Skeletal muscle satellite cell (primary cell): ENCODE results near the gene DCDC1.

Experiments
- H3K27me3 ChIP-seq: 2 replicates; pipeline ENCODE4 v1.7.0; 2013; ENCODE audit warnings: low read length; ENCODE audit not compliant: control insufficient read depth, insufficient read depth
- H3K36me3 ChIP-seq: 2 replicates; pipeline ENCODE4 v1.7.0; 2013; ENCODE audit warnings: mild to moderate bottlenecking, control low read depth, low read length; ENCODE audit not compliant: insufficient read depth
- H3K4me1 ChIP-seq: 2 replicates; pipeline ENCODE4 v1.7.0; 2013; ENCODE audit warnings: low read length; ENCODE audit not compliant: control insufficient read depth, insufficient read depth
- H3K4me2 ChIP-seq: 2 replicates; pipeline ENCODE4 v1.7.0; 2013; ENCODE audit warnings: mild to moderate bottlenecking, low read length
- H3K4me3 ChIP-seq: 2 replicates; pipeline ENCODE4 v1.7.0; 2013; ENCODE audit warnings: low read length
- H3K9ac ChIP-seq: 2 replicates; pipeline ENCODE4 v1.7.0; 2013; ENCODE audit warnings: mild to moderate bottlenecking, low read depth, low read length, moderate library complexity
- H3K9me3 ChIP-seq: replicated peaks from 2 replicates; pipeline ENCODE4 v1.7.0; 2013; ENCODE audit warnings: mild to moderate bottlenecking, control low read depth, low read length

DCDC1 gene

DNA sequence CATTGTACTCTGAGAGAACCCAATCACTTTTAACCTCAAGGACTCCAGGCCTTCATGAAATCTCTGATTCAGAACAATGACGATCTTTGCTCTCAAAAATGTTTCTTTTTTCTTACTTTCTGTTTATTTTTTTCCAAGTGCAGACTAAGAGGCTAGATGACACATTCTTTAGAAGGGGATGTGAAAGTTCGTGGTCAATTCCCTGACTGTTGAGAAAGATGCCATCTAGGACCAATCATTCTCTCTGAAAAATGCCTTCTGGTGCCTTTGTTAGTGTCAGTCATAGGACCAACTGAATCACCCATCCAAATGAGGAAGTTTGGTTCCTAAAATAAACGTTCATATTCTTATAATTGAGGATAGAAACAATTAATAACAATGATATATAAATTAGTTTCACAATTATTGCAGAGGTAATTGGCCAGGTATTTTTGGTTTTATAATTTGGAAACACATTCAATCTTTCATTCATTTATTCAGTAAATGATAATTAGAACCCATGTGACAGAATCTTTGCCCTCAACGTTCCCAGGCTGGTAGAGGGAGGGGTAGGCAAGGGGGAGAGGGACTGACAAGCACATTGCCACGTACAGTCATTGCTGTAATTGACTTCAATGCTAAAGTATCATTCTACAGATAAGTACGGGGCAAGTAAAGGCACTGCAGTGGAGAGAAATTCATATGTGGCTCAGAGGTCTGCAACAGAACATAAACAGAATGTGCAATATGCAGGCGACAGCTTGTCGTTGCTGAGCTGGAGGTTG, 450.0 kb downstream of the DCDC1 start:
- no peaks in the 10 kb centered on the region for H3K4me1 ChIP-seq
- no peaks in the 10 kb centered on the region for H3K27me3 ChIP-seq
- no peaks in the 10 kb centered on the region for H3K9me3 ChIP-seq
- no peaks in the 10 kb centered on the region for H3K36me3 ChIP-seq
- H3K4me2 ChIP-seq = no peak overlapping the region
- no peak overlapping the region for H3K9ac ChIP-seq
- H3K4me3 ChIP-seq = no peak overlapping the region

DNA sequence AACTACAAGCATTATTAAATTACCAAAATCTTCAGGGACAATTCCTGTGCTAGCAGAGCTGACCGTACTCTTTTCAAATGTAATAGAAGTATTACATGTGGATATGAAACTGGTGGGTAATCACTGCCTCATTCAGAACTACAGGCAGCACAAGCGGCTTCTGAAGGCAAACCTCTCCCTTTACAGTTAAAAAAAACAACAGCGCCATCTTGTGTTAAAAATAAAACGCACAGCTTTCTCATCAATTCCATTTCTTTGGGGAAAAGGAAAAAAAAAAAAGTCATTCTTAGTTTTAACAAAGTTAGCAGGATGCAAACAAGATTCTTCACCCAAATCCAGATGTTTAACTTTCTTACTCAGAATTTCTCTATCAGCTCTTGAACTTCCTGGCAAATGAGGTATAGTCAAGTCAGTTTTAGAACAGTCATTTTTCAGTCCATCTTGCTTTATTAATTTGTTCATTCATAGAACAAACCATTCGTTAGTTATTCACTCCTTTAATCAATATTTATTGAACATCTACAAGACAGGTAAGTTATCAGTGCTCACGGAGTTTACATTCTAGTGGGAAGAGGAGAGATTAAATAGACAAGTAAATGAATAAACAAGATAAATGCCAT, 451.6 kb downstream of the DCDC1 start:
- no peaks in the 10 kb centered on the region for H3K36me3 ChIP-seq
- H3K4me2 ChIP-seq = no peak overlapping the region
- H3K27me3 ChIP-seq = no peaks in the 10 kb centered on the region
- no peak overlapping the region for H3K9ac ChIP-seq
- no peak overlapping the region for H3K4me3 ChIP-seq
- H3K9me3 ChIP-seq = no peaks in the 10 kb centered on the region
- no peaks in the 10 kb centered on the region for H3K4me1 ChIP-seq

DNA sequence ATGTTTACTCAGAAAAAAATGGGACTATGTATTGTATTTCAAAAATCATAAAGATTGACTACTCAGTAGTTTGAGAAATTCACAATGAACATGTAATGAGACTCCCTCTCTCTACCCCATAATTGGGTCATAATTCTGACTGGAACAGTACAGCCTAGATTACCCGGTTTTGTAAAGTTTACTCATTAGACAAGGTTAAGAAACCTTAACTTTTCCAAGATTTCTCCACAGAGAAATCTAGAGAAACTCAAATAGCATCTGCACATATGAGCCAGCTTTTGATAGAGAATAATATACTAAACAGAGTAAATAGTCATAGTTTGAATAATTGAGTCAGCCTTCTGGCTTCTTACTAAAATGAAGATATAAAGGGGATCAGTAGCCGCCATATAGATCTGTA, 452.3 kb downstream of the DCDC1 start:
- H3K4me2 ChIP-seq = no peak overlapping the region
- no peaks in the 10 kb centered on the region for H3K4me1 ChIP-seq
- H3K9ac ChIP-seq = no peak overlapping the region
- H3K9me3 ChIP-seq = no peaks in the 10 kb centered on the region
- no peaks in the 10 kb centered on the region for H3K27me3 ChIP-seq
- H3K4me3 ChIP-seq = no peak overlapping the region
- no peaks in the 10 kb centered on the region for H3K36me3 ChIP-seq

GRCh38 chr11:30916764-30917163, 452.8 kb downstream of the DCDC1 start:
- no peaks in the 10 kb centered on the region for H3K9me3 ChIP-seq
- no peaks in the 10 kb centered on the region for H3K4me1 ChIP-seq
- no peak overlapping the region for H3K9ac ChIP-seq
- H3K36me3 ChIP-seq = no peaks in the 10 kb centered on the region
- no peak overlapping the region for H3K4me2 ChIP-seq
- H3K4me3 ChIP-seq = no peak overlapping the region
- no peaks in the 10 kb centered on the region for H3K27me3 ChIP-seq

DNA sequence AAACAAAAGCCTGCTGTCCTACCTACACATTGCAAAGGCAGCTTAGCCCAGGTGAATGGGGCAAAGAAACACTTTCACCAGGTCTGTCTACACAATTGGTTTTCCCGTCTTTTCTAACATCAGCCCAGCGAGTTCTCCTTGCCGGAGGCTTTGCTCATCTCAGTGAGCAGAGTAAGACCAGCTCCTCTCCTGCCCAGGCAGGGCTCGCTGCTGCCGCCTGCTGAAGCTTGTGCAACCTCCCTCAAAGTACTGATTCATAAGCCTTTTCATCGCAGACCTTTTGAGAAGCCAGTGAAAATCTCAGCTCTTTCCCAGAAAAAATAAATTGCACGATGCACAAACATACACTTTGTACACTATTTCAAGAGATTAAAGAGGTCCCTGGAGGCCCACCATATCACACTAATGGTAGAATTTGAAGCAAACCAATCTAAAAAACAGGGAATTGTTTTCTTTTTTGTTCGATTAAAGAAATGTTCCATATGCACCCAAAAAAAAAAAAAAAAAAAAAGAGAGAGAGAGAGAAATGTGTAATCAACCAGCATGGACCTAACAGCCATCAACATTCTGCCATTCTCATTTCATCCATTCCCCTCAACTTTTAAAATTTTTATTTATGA, 455.3 kb downstream of the DCDC1 start:
- Histone ChIP-seq H3K9me3 (no peaks in the 10 kb centered on the region), H3K27me3 (no peaks in the 10 kb centered on the region), H3K36me3 (no peaks in the 10 kb centered on the region), H3K4me3 (no peak overlapping the region), H3K4me1 (no peaks in the 10 kb centered on the region), H3K4me2 (no peak overlapping the region), H3K9ac (no peak overlapping the region)

DNA sequence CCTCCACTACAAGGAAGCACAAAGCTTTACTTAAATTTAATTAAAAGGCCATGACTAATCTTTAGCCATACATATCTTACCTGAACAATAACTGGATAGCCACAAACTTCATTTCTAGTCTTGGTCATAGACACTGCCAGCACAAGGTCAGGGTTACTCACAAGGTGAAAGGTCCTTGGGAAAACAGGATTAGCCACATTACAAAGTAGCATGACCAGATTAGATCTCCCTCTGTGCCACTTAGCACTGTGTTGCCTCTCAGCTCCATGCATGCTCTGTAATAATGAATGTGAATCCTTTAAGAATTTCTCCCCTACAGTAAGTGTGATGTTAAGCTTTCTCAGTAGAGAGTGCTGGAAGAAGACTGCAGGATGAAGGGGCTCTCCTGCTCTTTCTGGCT, 458.3 kb downstream of the DCDC1 start:
- no peaks in the 10 kb centered on the region for H3K9me3 ChIP-seq
- no peaks in the 10 kb centered on the region for H3K27me3 ChIP-seq
- no peaks in the 10 kb centered on the region for H3K36me3 ChIP-seq
- H3K4me2 ChIP-seq = no peak overlapping the region
- no peaks in the 10 kb centered on the region for H3K4me1 ChIP-seq
- no peak overlapping the region for H3K9ac ChIP-seq
- no peak overlapping the region for H3K4me3 ChIP-seq

GRCh38 chr11:30908857-30909256, 460.7 kb downstream of the DCDC1 start:
- no peaks in the 10 kb centered on the region for H3K36me3 ChIP-seq
- H3K4me1 ChIP-seq = no peaks in the 10 kb centered on the region
- H3K9me3 ChIP-seq = no peaks in the 10 kb centered on the region
- no peak overlapping the region for H3K4me3 ChIP-seq
- no peaks in the 10 kb centered on the region for H3K27me3 ChIP-seq
- H3K4me2 ChIP-seq = no peak overlapping the region
- H3K9ac ChIP-seq = no peak overlapping the region

DNA sequence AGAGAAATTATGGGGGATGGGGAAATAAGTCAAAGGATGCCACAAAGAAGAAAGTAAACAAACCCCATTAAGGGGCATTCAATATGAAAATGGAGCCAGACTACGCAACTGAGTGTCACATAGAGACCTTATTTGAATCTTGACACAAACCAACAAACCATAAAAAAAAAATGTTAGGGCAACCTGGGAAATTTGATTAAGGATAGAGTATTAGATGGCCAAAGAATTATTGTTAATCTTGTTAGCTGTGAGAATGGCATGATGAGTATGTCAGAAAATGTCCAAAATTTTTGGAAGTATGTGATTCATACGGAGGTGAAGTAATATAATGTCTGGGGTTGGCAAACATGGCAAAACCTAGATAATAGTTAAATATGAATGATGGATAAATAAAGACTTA, 461.3 kb downstream of the DCDC1 start:
- no peaks in the 10 kb centered on the region for H3K27me3 ChIP-seq
- H3K9ac ChIP-seq = no peak overlapping the region
- H3K4me1 ChIP-seq = no peaks in the 10 kb centered on the region
- H3K4me3 ChIP-seq = no peak overlapping the region
- H3K4me2 ChIP-seq = no peak overlapping the region
- H3K9me3 ChIP-seq = no peaks in the 10 kb centered on the region
- H3K36me3 ChIP-seq = no peaks in the 10 kb centered on the region

DNA sequence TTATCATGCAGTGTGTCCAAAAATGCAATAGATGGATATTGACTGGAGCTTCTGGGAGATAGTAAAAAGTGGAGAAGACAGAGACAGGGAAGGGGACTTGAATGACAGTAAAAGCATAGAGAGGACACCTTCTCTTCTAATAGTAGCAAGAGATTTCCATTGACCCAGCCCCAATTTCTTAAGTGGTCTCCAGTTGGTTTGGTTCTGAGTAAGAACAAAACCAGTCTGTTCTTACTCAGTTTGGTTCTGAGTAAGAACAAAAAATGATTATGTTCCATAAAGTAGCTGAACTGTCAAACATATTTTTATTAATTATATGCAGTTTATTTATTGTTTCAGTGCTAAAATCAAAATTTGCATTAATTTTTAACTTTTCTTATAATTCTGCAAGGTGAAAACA, 466.6 kb downstream of the DCDC1 start:
- Histone ChIP-seq H3K4me2 (no peak overlapping the region), H3K36me3 (no peaks in the 10 kb centered on the region), H3K27me3 (no peaks in the 10 kb centered on the region), H3K9me3 (no peaks in the 10 kb centered on the region), H3K4me3 (no peak overlapping the region), H3K9ac (no peak overlapping the region), H3K4me1 (no peaks in the 10 kb centered on the region)

- Histone ChIP-seq H3K36me3 (no peaks in the 10 kb centered on the region), H3K9ac (no peak overlapping the region), H3K4me2 (no peak overlapping the region), H3K9me3 (no peaks in the 10 kb centered on the region), H3K4me1 (no peaks in the 10 kb centered on the region), H3K4me3 (no peak overlapping the region), H3K27me3 (no peaks in the 10 kb centered on the region)
These were observed 474.5 kb downstream of the DCDC1 start for GRCh38 chr11:30895046-30895445.

DNA sequence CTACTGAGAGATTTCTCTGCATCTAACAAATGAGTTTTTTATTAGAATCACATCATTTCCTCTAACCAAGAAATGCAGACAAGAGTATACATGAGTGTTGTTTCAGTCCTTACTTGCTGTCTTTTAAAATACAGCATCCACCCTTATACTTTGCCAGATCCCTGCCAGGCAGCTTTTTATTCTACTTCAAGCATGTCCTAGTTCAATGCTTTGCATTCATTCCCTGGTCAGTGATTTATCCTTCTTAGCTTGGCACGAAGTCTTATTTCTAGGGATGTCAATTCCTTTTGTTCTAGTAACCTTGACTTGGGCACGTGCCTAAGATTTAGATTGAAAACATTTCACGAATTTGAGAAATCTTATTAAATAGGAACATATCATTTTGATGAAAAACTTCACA, 476.2 kb downstream of the DCDC1 start:
- Histone ChIP-seq H3K27me3 (no peaks in the 10 kb centered on the region), H3K36me3 (no peaks in the 10 kb centered on the region), H3K9ac (no peak overlapping the region), H3K9me3 (no peaks in the 10 kb centered on the region), H3K4me2 (no peak overlapping the region), H3K4me3 (no peak overlapping the region), H3K4me1 (peaks cover 12% of the 10 kb centered on the region)
